PC-9 (cell line): ENCODE data around the gene HOXA5. TPM values are rescaled to one million over a fixed set of nuclear protein-coding genes. Genes with fewer than 3 reads are reported as not detected.

Source experiments
- BruUV-seq: library from RNA; stranded (reverse); fragments of 400-500 nt; replicated peaks from 2 replicates; lab custom pipeline; 2021; lab: Mats Ljungman, UMichigan
- CTCF ChIA-PET: fragments of 300-600 bp; sonication (Branson Sonifier 250); formaldehyde crosslinking; loops from one replicate; lab custom pipeline; 2022; ENCODE audit warnings: antibody characterized with exemption; lab: Charles Lee
- POLR2A ChIA-PET: fragments of 300-600 bp; sonication (Branson Sonifier 250); formaldehyde crosslinking; loops from one replicate; lab custom pipeline; 2022; ENCODE audit warnings: antibody characterized with exemption; ENCODE audit not compliant: unreplicated experiment; lab: Charles Lee
- DNase-seq, 2 experiments: peaks; one replicate each; pipeline versions ENCODE4 v3.0.0 to v3.0.0-alpha.2; 2015 to 2022; ENCODE audit warnings: mixed read lengths in 1 of 2
- H2AFZ ChIP-seq: fragments of 200-600 bp; sonication (generic); 2 replicates; pipeline ENCODE4 v1.8.1; 2017; ENCODE audit warnings: antibody characterized with exemption
- H3F3A ChIP-seq: fragments of 200-600 bp; sonication (generic); 2 replicates; pipeline ENCODE4 v1.8.1; 2017; ENCODE audit warnings: antibody characterized with exemption, mild to moderate bottlenecking, low read depth; ENCODE audit not compliant: insufficient read depth
- H3K27ac ChIP-seq: fragments of 200-600 bp; sonication (generic); 2 replicates; pipeline ENCODE4 v1.6.1; 2016; ENCODE audit warnings: mixed run types
- H3K27me3 ChIP-seq: fragments of 200-600 bp; sonication (generic); 2 replicates; pipeline ENCODE4 v1.6.1; 2016; ENCODE audit warnings: low read depth, mixed run types; ENCODE audit not compliant: insufficient read depth
- H3K36me3 ChIP-seq: fragments of 200-600 bp; sonication (generic); 2 replicates; pipeline ENCODE4 v1.6.1; 2016; ENCODE audit warnings: low read depth, mixed run types
- H3K4me1 ChIP-seq: fragments of 200-600 bp; sonication (generic); replicated peaks from 2 replicates; pipeline ENCODE4 v1.6.1; 2016; ENCODE audit warnings: mixed run types; ENCODE audit not compliant: insufficient read depth
- H3K4me2 ChIP-seq: fragments of 200-600 bp; sonication (generic); 2 replicates; pipeline ENCODE4 v1.6.1; 2017; ENCODE audit warnings: mixed run types
- H3K4me3 ChIP-seq: fragments of 200-600 bp; sonication (generic); 2 replicates; pipeline ENCODE4 v1.6.1; 2016; ENCODE audit warnings: mixed run types
- H3K79me2 ChIP-seq: fragments of 200-600 bp; sonication (generic); 2 replicates; pipeline ENCODE4 v1.6.1; 2017; ENCODE audit warnings: low read depth, mixed run types
- H3K9me2 ChIP-seq: fragments of 200-600 bp; sonication (generic); 2 replicates; pipeline ENCODE4 v1.8.1; 2017; ENCODE audit warnings: mild to moderate bottlenecking; ENCODE audit not compliant: insufficient read depth
- H3K9me3 ChIP-seq: fragments of 200-600 bp; sonication (generic); 2 replicates; pipeline ENCODE4 v1.8.1; 2016; ENCODE audit warnings: low read depth; ENCODE audit not compliant: insufficient read depth
- H4K20me1 ChIP-seq: fragments of 200-600 bp; sonication (generic); 2 replicates; pipeline ENCODE4 v1.8.1; 2017; ENCODE audit not compliant: insufficient read depth
- EZH2 ChIP-seq: fragments of 200-600 bp; sonication (generic); IDR thresholded peaks from 2 replicates; pipeline ENCODE4 v1.8.0; 2017; ENCODE audit warnings: antibody characterized with exemption, low read depth
- intact Hi-C: fragments of 100-400 bp; cut with micrococcal nuclease; formaldehyde crosslinking; loops from one replicate; pipeline ENCODE4 v1.10.0; 2022; ENCODE audit not compliant: unreplicated experiment
- total RNA-seq: library from RNA; stranded (reverse); gene quantifications from 2 replicates; pipeline ENCODE4 v1.2.3, GENCODE V29; 2021
- TF ChIP-seq, protein P1 (sequence below): fragments of 200-600 bp; sonication (generic); conservative IDR thresholded peaks from 2 replicates; pipeline ENCODE4 v1.6.1; 2017; ENCODE audit warnings: mixed run types, antibody characterized with exemption, mild to moderate bottlenecking, moderate library complexity

HOXA5 gene
- total RNA-seq, 1 experiment from 2014 or later: 1.0 TPM

DNA sequence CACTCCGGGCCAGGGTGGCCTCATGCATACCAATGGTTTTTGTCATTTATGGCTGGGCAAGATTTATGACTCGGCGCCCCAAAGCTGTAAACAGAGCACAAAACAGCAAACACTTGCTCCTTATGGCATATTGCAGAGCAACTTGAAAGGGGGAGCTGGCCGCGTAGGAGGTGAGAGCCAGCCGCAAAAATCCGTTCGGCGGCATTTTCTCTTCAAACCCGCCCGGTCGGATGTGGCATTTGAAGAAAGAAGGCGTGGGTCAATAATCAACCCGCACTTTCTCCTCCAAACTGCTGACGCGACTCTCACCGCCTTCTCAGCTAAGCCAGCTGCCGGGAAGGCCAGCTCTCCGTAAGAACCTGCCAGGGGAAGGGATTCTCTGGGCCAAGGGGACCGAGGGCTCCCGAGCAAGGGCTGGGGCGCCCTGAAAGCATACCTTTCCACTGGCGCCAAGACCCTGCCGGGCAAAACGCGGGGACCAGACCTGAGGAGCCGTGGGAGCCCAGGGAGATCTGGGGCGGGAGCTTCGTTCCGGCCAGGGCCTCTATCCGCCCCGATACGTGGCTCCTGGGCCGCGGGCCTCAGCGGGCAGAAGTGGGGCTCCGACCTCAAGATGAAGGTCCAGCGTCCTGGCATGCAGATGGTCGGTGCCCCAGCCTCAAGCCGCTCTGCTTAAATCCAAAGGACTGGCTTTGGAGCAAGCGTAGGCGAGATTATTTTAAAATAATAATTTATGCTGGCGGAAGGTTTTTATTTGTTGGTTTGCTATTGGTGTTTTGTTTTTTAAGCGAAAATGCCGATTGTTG, 28.1 kb downstream of the HOXA5 start:
- Histone ChIP-seq H3K79me2 (peaks cover 80% of the 10 kb centered on the region), H3F3A (peaks cover 75% of the 10 kb centered on the region), H2AFZ (peak overlapping the region; percentile 70), H3K4me1 (peaks cover 39% of the 10 kb centered on the region), H3K27me3 (no peaks in the 10 kb centered on the region), H3K4me3 (peak overlapping the region; percentile 90), H3K4me2 (peak overlapping the region; percentile 98), H3K36me3 (peaks cover 37% of the 10 kb centered on the region), H3K9me2 (no peaks in the 10 kb centered on the region), H3K27ac (peak overlapping the region; percentile 95), H3K9me3 (no peaks in the 10 kb centered on the region), H4K20me1 (no peaks in the 10 kb centered on the region)
- intact Hi-C loops: loop anchor here (1.0 to 10.0 kb wide), 4 partner anchors 33 to 629 kb away; partner anchors contain the start of genes SKAP2 and TAX1BP1
- no TSS peak for BruUV-seq
- CTCF ChIA-PET: interaction anchor here (1.7 kb wide), 1 partner anchor 68 kb away, joined by 9 read pairs; no protein-coding TSS in a partner anchor
- DNase-seq: peak; percentile 77 to 95
- TF ChIP-seq, protein P1, sequence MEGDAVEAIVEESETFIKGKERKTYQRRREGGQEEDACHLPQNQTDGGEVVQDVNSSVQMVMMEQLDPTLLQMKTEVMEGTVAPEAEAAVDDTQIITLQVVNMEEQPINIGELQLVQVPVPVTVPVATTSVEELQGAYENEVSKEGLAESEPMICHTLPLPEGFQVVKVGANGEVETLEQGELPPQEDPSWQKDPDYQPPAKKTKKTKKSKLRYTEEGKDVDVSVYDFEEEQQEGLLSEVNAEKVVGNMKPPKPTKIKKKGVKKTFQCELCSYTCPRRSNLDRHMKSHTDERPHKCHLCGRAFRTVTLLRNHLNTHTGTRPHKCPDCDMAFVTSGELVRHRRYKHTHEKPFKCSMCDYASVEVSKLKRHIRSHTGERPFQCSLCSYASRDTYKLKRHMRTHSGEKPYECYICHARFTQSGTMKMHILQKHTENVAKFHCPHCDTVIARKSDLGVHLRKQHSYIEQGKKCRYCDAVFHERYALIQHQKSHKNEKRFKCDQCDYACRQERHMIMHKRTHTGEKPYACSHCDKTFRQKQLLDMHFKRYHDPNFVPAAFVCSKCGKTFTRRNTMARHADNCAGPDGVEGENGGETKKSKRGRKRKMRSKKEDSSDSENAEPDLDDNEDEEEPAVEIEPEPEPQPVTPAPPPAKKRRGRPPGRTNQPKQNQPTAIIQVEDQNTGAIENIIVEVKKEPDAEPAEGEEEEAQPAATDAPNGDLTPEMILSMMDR: 0 out of 2 replicates have a peak, but pooled peaks have one; percentile 10
- no peak for TF ChIP-seq EZH2
- POLR2A ChIA-PET: interaction anchor here (0.6 to 1.2 kb wide), 4 partner anchors 18 to 252 kb away, joined by 3 read pairs; no protein-coding TSS in a partner anchor

DNA sequence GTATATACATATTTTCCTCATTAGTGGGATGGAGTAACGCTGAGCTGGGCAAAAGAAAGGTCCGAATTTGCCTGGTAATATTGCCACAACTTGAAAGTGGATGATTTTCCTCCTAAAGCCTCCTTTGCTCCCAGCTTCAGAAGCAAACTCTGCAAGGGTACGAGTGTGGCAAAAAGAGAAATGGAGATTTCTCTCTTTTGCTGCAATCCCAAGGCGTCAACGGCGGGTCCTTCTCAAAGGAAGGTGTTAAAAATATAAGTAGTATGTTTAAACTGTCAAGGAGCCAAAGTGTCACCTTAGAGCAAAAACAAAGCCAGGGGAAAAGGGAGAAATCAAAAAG, 28.6 kb downstream of the HOXA5 start:
- Histone ChIP-seq H2AFZ (peak overlapping the region; percentile 70; the same call in 1 of the 2 replicates), H4K20me1 (no peaks in the 10 kb centered on the region), H3F3A (peaks cover 70% of the 10 kb centered on the region), H3K27me3 (no peaks in the 10 kb centered on the region), H3K36me3 (peaks cover 39% of the 10 kb centered on the region), H3K9me2 (no peaks in the 10 kb centered on the region), H3K4me3 (peak overlapping the region; percentile 90), H3K9me3 (no peaks in the 10 kb centered on the region), H3K4me1 (peaks cover 42% of the 10 kb centered on the region), H3K79me2 (peaks cover 86% of the 10 kb centered on the region), H3K4me2 (peak overlapping the region; percentile 98), H3K27ac (peak overlapping the region; percentile 95)
- intact Hi-C loops: loop anchor here (1.0 to 10.0 kb wide), 6 partner anchors 33 to 630 kb away; partner anchors contain the start of genes SKAP2 and TAX1BP1
- no peak for DNase-seq
- BruUV-seq: no TSS peak
- POLR2A ChIA-PET: interaction anchor here (0.7 to 1.2 kb wide), 2 partner anchors 33 to 251 kb away, joined by 3 read pairs; no protein-coding TSS in a partner anchor
- no peak for TF ChIP-seq EZH2
- TF ChIP-seq, protein P1: no peak
- CTCF ChIA-PET: interaction anchor here (0.7 kb wide), 1 partner anchor 450 kb away, joined by 4 read pairs; no protein-coding TSS in a partner anchor

DNA sequence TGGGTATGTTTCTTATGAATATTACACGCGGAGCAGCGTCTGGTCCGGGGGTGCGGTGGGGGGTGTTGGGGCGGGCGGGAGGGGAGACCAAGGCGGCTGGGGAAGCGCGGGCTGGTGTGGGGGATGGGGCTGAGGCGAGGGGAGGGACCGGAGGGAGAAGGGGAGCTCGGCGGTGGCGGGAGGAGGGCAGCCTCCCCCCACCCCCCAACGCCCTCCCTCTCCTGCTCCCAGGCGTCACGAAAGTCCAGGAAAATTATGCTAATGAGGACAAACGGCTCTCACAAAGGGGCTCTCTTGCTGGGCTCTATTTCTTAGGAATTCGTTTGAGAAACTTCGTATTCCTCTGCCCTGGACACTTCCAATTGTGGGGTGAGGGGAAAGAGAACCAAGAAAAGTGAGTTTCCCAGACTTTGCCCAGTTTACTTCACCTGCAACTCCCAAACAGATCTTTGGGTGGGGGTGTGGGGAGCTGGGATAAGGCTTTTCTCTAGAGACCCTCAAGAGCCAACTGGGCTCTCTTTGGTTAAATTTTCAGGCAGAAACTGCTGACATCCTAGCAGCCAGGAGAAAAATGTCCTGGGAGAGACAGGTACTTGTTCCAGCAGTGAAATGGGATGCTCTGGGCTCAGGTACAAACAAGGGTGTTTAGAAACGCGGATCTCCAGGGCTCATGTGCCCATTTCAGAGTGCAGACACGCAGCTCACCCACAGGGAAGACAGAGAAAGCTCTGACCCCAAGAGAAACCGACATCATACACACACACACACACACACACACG, 29.3 kb downstream of the HOXA5 start:
- Histone ChIP-seq H2AFZ (peak overlapping the region; percentile 60), H3K36me3 (peaks cover 45% of the 10 kb centered on the region), H3K27me3 (no peaks in the 10 kb centered on the region), H3K4me2 (peak overlapping the region; percentile 98), H3K27ac (peak overlapping the region; percentile 95), H3K9me3 (no peaks in the 10 kb centered on the region), H3K9me2 (no peaks in the 10 kb centered on the region), H3K79me2 (peaks cover 92% of the 10 kb centered on the region), H4K20me1 (no peaks in the 10 kb centered on the region), H3K4me1 (peaks cover 48% of the 10 kb centered on the region), H3K4me3 (peak overlapping the region; percentile 90), H3F3A (peaks cover 63% of the 10 kb centered on the region)
- ChIA-PET CTCF (interaction anchor here (0.7 kb wide), 2 partner anchors 449 to 565 kb away, joined by 3 to 4 read pairs; no protein-coding TSS in a partner anchor), POLR2A (interaction anchor here (0.5 to 1.2 kb wide), 9 partner anchors 27 to 289 kb away, joined by 3 to 12 read pairs (median 3); no protein-coding TSS in a partner anchor)
- DNase-seq: peak; percentile 71 to 73
- intact Hi-C loops: loop anchor here (1.0 to 10.0 kb wide), 4 partner anchors 41 to 631 kb away; partner anchors contain the start of gene TAX1BP1
- TF ChIP-seq, protein P1: no peak; the same call in 1 of the 2 replicates
- no peak for TF ChIP-seq EZH2
- TSS peak; percentile 49 for BruUV-seq
